ENCODE measurements around the gene GUCA2A.

DNA sequence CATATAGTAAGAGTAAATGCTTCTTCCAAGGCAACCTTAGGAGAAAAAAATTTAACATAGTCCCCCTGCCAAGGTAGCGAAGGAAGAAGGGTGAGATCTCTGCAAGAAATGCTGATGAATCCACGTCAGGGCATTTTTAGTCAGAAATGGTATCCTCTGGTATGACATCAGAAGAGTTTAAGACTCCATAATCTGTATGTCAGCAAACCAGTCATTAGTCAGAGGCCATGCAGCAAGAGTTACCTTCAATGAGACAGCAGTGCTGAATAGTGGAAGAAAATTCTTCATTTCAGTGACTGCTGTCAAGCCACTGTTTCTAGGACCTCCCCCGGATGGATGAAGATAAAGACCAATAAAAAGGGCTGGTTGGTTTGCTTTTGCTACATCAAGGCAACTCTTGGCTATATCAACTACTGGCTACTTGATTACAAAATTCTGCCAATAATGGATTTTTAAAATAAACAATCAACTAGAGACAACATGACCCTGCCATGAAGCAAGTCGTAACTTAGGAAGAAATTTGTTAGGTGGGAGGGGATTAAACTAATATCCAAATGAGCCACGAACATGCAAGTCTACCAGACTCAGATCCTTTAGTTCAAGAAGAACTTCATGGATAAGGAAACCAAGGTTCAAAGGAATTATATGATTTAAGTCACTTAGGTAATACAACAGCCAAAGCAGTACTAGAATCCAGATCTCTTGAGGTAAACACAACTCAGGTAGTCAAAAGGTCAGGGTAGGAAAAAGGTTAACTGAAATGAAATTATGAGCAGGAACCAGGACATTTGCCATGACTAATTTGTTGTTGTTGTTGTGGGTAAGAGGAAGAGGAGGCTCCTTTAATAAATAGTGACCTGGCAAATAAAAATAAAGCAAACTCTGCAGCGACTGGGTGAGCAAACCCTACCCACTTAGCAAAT is 25.6 kb upstream of the GUCA2A start:
- TF ChIP-seq, protein P1, sequence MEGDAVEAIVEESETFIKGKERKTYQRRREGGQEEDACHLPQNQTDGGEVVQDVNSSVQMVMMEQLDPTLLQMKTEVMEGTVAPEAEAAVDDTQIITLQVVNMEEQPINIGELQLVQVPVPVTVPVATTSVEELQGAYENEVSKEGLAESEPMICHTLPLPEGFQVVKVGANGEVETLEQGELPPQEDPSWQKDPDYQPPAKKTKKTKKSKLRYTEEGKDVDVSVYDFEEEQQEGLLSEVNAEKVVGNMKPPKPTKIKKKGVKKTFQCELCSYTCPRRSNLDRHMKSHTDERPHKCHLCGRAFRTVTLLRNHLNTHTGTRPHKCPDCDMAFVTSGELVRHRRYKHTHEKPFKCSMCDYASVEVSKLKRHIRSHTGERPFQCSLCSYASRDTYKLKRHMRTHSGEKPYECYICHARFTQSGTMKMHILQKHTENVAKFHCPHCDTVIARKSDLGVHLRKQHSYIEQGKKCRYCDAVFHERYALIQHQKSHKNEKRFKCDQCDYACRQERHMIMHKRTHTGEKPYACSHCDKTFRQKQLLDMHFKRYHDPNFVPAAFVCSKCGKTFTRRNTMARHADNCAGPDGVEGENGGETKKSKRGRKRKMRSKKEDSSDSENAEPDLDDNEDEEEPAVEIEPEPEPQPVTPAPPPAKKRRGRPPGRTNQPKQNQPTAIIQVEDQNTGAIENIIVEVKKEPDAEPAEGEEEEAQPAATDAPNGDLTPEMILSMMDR (IDR thresholded peaks at IDR 0.05 in 4 of 5, conservative IDR thresholded peaks at IDR 0.05 in 1 of 5): no peak
- no peak for TF ChIP-seq POLR2A (IDR thresholded peaks at IDR 0.05)
